Lower leg skin (tissue), 3 donors: ENCODE measurements around the gene MAGI2.

ENCODE experiments used
- CTCF ChIP-seq, 3 donors: fragments of 450-650 bp; IDR thresholded peaks; one replicate each; pipeline ENCODE4 v1.5.1; 2016; ENCODE audit warnings: antibody characterized with exemption in 3 of 3, mild to moderate bottlenecking in 3 of 3, moderate library complexity in 2 of 3
- POLR2A ChIP-seq, 2 donors: fragments of 450-650 bp; IDR thresholded peaks; one replicate each; pipeline ENCODE4 v1.6.1; 2016 to 2017; ENCODE audit warnings: antibody characterized with exemption in 2 of 2, mild to moderate bottlenecking in 1 of 2, moderate library complexity in 1 of 2

GRCh38 chr7:78398576-78398975, 1054.9 kb downstream of the MAGI2 start:
- TF ChIP-seq CTCF (IDR thresholded peaks at IDR 0.05) (no peak), POLR2A (IDR thresholded peaks at IDR 0.05) (no peak)
